GM12864 (cell line): ENCODE measurements around the gene MMS19.
"Not testable (repeated sequence)": the region's sequence is repeated elsewhere in the genome, so short reads cannot be mapped to it uniquely, and the experiment has no call there.

Experiments
- DNase-seq: peaks from one replicate; pipeline ENCODE4 v3.0.0-alpha.2; 2011; ENCODE audit warnings: low read depth
- H3K4me3 ChIP-seq: 2 replicates; pipeline ENCODE4 v1.5.1; 2011; ENCODE audit warnings: mild to moderate bottlenecking, low read depth, low read length, control low read depth
- CTCF ChIP-seq: IDR thresholded peaks from 2 replicates; pipeline ENCODE4 v1.5.1; 2011; ENCODE audit warnings: low read depth, mild to moderate bottlenecking, moderate library complexity, low read length, control low read depth, inconsistent platforms; ENCODE audit errors: missing control alignments

MMS19 gene

DNA sequence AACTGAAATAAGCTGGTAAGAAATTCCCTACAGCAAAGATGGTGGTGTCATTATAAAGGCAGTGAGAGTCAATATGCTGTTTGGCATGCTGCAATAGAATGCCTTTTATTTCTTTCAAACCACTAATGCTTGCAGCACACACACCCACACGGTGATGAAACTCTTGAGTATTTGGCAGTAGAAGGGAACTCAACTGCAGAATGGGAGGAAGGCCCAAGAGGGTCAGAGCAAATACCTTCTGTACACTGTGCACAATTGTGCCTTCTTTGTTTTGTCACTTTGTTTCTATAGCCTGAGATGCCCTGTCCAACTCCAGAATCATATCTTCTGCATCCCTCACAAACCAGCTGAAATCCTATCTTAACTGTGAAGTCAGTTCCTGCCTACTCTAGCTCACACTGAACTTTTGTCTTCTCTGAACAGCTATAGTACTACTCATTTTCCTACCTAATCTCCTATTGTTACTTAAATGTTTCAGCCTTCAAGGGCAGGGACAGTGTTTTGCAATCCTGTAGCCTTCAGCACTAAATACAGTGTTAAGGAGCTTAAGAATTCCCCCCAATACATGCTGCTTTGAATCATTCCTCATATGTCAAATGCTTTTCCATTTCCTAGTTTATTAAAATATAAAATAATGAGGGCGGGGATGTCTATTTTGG lies 22.2 kb downstream of the MMS19 start:
- H3K4me3 ChIP-seq: no peak overlapping the region
- no peak for DNase-seq
- TF ChIP-seq CTCF: no peak

DNA sequence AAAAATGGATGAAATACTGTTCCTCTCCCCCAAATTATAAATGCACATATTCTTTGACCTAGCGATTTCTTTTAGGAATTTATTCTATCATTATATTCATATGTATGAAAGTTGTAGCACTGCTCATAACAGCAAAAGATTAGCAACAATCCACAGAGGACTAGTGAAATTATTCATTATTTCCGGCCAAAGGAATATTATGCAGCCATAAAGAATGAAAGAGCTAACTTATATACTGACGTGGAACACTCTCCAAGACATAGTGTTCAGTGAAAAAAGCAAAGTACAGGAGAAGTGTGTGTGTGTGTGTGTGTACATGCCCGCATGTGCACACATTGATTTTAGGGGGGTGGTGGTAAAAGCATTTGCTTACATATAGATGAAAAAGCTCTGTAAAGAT lies 23.3 kb downstream of the MMS19 start:
- DNase-seq: no peak
- TF ChIP-seq CTCF: no peak
- no peak overlapping the region for H3K4me3 ChIP-seq

- not testable (repeated sequence) for H3K4me3 ChIP-seq, DNase-seq
These were observed 29.4 kb downstream of the MMS19 start for GRCh38 chr10:97468781-97469180.

DNA sequence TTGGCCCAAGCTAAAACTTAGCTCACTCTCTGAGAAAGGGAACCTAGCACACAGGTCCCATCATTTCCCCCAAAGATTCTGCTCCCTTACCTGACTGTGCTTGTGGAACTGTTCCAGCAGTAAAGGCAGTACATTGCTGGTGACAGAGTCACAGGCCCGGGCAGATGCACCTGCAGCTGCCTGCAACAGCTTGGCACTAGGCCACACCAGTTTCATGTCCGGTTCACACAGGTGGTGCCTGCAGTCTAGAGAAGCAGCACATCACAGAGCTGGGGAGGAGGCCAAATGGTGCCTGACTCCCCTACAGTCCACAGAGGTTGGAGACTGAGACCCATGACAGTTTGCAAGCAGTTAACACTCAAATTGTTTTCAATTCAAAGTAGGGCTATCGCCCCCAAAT lies 30.1 kb downstream of the MMS19 start:
- no peak overlapping the region for H3K4me3 ChIP-seq
- no peak for DNase-seq
- no peak for TF ChIP-seq CTCF

GRCh38 chr10:97466755-97467154 lies 31.5 kb downstream of the MMS19 start:
- TF ChIP-seq CTCF: no peak
- no peak overlapping the region for H3K4me3 ChIP-seq
- DNase-seq: no peak

DNA sequence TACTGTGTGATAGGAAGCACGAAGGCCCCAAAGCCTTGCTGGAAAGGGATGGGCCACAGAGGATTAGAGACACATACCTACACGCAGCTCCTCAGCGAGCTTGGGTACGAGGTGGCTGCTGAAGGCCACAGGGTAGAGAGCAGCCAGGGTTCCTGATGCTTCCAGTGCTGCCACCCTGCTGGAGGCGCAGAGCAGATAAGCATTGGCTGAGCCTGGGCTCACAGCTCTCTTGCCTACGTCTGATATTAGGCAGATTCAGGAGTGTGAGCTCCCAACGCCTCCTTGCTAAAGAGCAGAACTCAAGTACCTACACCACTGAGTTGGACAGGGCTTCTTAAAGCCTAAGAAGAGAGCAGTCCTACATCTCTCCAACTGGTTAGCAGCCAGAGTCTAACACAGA lies 32.2 kb downstream of the MMS19 start:
- no peak overlapping the region for H3K4me3 ChIP-seq
- no peak for TF ChIP-seq CTCF
- DNase-seq: no peak

- TF ChIP-seq CTCF: no peak
These were observed 34.0 kb downstream of the MMS19 start for GRCh38 chr10:97464226-97464625.

More at GRCh38 chr10:97464226-97464625, 34.0 kb downstream of the MMS19 start:
- no peak for DNase-seq
- no peak overlapping the region for H3K4me3 ChIP-seq
